ENCODE measurements around the gene KRTAP10-1.
"Not testable (repeated sequence)": the region's sequence is repeated elsewhere in the genome, so short reads cannot be mapped to it uniquely, and the experiment has no call there.

KRTAP10-1 gene

GRCh38 chr21:44539991-44540666, at the start of gene KRTAP10-1:
Gene KRTAP10-1, minus strand, starts transcription at chr21:44540195. Its CDS starts 45 bp downstream, at chr21:44540150.
- DNase-seq, result no peak

GRCh38 chr21:44589094-44589493, 49.1 kb upstream of the KRTAP10-1 start:
- DNase-seq, result no peak

GRCh38 chr21:44585892-44586291, 45.9 kb upstream of the KRTAP10-1 start:
- DNase-seq, result no peak

GRCh38 chr21:44583800-44584147, 43.8 kb upstream of the KRTAP10-1 start:
- DNase-seq, result peak; percentile 80

- peak; percentile 80 for DNase-seq
Measured at GRCh38 chr21:44583089-44583799, 43.2 kb upstream of the KRTAP10-1 start.

- DNase-seq, result no peak
Measured at GRCh38 chr21:44582055-44582454, 42.1 kb upstream of the KRTAP10-1 start.

GRCh38 chr21:44581158-44581557, 41.2 kb upstream of the KRTAP10-1 start:
- no peak for DNase-seq

- DNase-seq, result not testable (repeated sequence)
Measured at GRCh38 chr21:44580231-44580821, 40.3 kb upstream of the KRTAP10-1 start, which contains the start of gene KRTAP10-5. Gene KRTAP10-5, minus strand, starts transcription at chr21:44580604. Its CDS starts 26 bp downstream, at chr21:44580578.

GRCh38 chr21:44579833-44580144, 39.8 kb upstream of the KRTAP10-1 start:
- no peak for DNase-seq

GRCh38 chr21:44579056-44579832, 39.2 kb upstream of the KRTAP10-1 start:
- DNase-seq, result no peak

- no peak for DNase-seq
Measured at GRCh38 chr21:44578371-44579055, 38.5 kb upstream of the KRTAP10-1 start.

- no peak for DNase-seq
Measured at GRCh38 chr21:44576025-44576420, 36.0 kb upstream of the KRTAP10-1 start.

GRCh38 chr21:44575307-44576024, 35.5 kb upstream of the KRTAP10-1 start:
- no peak for DNase-seq

GRCh38 chr21:44574457-44575306, 34.7 kb upstream of the KRTAP10-1 start:
- DNase-seq, result no peak

GRCh38 chr21:44573630-44574456, 33.8 kb upstream of the KRTAP10-1 start, which contains the start of gene KRTAP10-4:
Gene KRTAP10-4, plus strand, starts transcription at chr21:44573729. Its CDS starts 30 bp downstream, at chr21:44573759.
- not testable (repeated sequence) for DNase-seq

GRCh38 chr21:44572959-44573583, 33.1 kb upstream of the KRTAP10-1 start:
- DNase-seq, result no peak

GRCh38 chr21:44571844-44572782, 32.1 kb upstream of the KRTAP10-1 start:
- no peak for DNase-seq

- DNase-seq, result no peak
Measured at GRCh38 chr21:44571296-44571695, 31.3 kb upstream of the KRTAP10-1 start.
